ENCODE measurements around the gene LRRC1. TPM values are rescaled to one million over a fixed set of nuclear protein-coding genes. Genes with fewer than 3 reads are reported as not detected.

LRRC1 gene
- total and polyA plus RNA-seq, 10 donors: 1.8 to 6.3 (median 3.7) TPM

DNA sequence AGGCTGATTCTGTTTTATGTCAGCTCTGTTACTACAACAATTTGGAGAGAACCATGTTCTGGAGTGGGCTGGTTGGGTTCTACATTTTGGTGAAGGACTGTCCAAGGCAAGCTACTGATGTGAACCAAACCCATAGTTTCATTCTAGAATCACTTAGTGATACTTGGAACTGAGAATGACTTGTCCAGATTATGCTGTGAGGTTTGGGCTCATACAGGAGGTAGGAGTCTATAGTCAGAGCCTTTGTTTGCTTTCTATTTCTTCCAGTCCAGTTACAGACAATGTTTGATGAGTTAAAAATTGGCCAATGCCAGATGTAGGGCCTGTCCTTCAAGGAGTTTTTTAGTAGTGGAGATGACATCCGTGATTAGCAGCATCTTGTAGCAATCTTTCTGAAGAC lies 97.9 kb downstream of the LRRC1 start:
- Histone ChIP-seq H3K4me3 (no peak overlapping the region), H3K27me3 (replicated peaks in 1 of 7) (no peaks in the 10 kb centered on the region), H3K27ac (no peak overlapping the region), H3K4me1 (no peaks in the 10 kb centered on the region), H3K36me3 (peaks cover 0 to 11% (median 0%) of the 10 kb centered on the region in 6 donors), H3K9me3 (no peaks in the 10 kb centered on the region)
- intact Hi-C loops (cut with DNase I; ENCODE audit: low total_unique reads): no loop called here
- TF ChIP-seq POLR2AphosphoS5 (IDR thresholded peaks at IDR 0.05) (no peak), POLR2A (IDR thresholded peaks at IDR 0.05) (no peak)
- TF ChIP-seq, protein P1, sequence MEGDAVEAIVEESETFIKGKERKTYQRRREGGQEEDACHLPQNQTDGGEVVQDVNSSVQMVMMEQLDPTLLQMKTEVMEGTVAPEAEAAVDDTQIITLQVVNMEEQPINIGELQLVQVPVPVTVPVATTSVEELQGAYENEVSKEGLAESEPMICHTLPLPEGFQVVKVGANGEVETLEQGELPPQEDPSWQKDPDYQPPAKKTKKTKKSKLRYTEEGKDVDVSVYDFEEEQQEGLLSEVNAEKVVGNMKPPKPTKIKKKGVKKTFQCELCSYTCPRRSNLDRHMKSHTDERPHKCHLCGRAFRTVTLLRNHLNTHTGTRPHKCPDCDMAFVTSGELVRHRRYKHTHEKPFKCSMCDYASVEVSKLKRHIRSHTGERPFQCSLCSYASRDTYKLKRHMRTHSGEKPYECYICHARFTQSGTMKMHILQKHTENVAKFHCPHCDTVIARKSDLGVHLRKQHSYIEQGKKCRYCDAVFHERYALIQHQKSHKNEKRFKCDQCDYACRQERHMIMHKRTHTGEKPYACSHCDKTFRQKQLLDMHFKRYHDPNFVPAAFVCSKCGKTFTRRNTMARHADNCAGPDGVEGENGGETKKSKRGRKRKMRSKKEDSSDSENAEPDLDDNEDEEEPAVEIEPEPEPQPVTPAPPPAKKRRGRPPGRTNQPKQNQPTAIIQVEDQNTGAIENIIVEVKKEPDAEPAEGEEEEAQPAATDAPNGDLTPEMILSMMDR (IDR thresholded peaks at IDR 0.05 in 8 of 11, conservative IDR thresholded peaks at IDR 0.05 in 3 of 11): no peak
- DNase-seq: no peak
- WGBS, 5 donors: 78 to 95% (median 85%) methylated on average over 1 of the region's 1 CpG

DNA sequence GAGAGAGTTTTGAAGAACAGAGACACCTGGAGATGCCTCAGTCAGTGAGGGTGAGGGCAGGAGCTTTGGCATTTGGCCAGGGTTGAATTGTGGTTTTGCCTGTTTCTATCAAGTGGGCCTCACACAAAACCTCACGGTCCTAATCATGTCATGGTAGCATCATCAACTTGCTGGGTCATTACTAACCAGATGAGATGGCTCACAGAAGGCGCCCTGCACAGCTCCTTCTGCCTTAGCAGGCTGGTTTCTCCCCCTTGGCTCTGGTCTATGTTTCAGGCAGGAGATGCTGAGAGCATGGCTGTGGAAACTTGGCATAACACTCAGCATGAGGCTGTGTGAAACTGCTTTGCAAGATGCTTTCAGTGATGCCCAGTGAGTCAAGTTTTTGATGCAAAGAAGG lies 99.3 kb downstream of the LRRC1 start:
- DNase-seq: no peak
- intact Hi-C loops (cut with DNase I; ENCODE audit: low total_unique reads): no loop called here
- H3K9me3 ChIP-seq: no peaks in the 10 kb centered on the region
- H3K4me1 ChIP-seq: no peaks in the 10 kb centered on the region
- TF ChIP-seq, protein P1 (IDR thresholded peaks at IDR 0.05 in 8 of 11, conservative IDR thresholded peaks at IDR 0.05 in 3 of 11): no peak
- TF ChIP-seq POLR2AphosphoS5 (IDR thresholded peaks at IDR 0.05): no peak
- no peak for TF ChIP-seq POLR2A (IDR thresholded peaks at IDR 0.05)
- peaks cover 0 to 16% (median 0%) of the 10 kb centered on the region in 6 donors for H3K36me3 ChIP-seq
- no peaks in the 10 kb centered on the region for H3K27me3 ChIP-seq (replicated peaks in 1 of 7)
- H3K4me3 ChIP-seq: no peak overlapping the region
- no peak overlapping the region for H3K27ac ChIP-seq
- WGBS, 5 donors: 29 to 47% (median 37%) methylated on average over 2 of the region's 2 CpGs

DNA sequence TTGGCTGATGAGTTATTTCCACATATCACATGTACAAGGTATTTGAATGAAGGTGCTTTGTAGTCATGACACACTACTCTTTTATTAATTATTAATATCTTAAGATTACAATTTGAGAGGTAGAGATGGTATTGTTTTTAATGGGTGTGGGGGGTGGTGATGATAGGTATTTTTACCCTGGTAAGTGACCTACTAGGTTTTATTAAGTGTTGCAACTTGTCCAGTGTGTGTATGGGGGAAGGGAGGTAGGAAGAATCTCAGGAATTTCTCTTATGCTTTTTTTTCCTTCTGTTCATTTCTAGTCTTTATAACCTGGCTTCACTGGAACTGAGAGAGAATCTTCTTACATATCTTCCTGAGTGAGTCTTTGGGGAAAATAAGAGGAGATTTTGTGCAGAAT lies 101.4 kb downstream of the LRRC1 start:
- intact Hi-C loops (cut with DNase I; ENCODE audit: low total_unique reads): no loop called here
- DNase-seq: no peak
- no peaks in the 10 kb centered on the region for H3K4me1 ChIP-seq

DNA sequence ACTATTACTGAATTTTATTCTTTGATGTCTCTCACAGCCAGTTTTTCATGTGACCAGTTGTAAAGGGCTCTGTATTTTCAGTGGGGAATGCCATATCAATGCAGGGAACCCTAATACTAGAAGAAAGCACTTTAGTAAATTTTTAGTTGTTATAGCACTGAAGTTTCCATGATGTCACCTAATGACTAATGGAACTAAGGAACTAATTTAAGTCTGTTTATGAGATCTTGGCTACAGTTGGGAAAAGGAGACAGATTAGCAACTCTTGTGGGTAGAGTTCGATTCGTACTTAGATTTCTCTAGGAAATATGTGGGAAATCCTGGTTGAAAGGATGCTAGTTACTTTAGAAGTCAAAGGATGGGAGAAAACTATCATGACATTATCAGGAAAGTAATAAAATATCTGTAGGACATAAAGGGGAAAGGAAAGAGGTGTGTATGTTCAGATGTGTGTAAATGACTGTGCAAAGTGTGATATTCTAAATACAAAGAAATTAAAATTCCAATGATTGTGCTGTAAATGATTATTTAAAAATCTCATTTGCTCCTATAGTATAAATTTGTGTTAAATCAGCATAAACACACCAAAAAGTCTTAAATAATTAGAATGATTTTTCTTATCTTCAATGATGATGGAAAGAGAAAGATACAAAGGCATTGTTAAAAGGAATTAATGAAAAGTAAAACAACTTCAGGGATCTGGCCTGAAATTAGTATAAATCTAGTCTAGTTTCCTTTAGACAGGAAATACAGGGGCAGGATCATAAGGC lies 103.4 kb downstream of the LRRC1 start:
- Histone ChIP-seq H3K27me3 (replicated peaks in 1 of 7) (no peaks in the 10 kb centered on the region), H3K4me1 (no peaks in the 10 kb centered on the region), H3K9me3 (no peaks in the 10 kb centered on the region), H3K36me3 (peaks cover 0 to 52% (median 0%) of the 10 kb centered on the region in 6 donors), H3K4me3 (no peak overlapping the region), H3K27ac (no peak overlapping the region)
- 88 to 93% (median 89%) methylated on average over 2 of the region's 2 CpGs for WGBS, 5 donors
- intact Hi-C loops (cut with DNase I; ENCODE audit: low total_unique reads): no loop called here
- no peak for DNase-seq
- TF ChIP-seq, protein P1 (IDR thresholded peaks at IDR 0.05 in 8 of 11, conservative IDR thresholded peaks at IDR 0.05 in 3 of 11): no peak

More for the DNA sequence above, 101.4 kb downstream of the LRRC1 start:
- no peaks in the 10 kb centered on the region for H3K27me3 ChIP-seq (replicated peaks in 1 of 7)
- no peak overlapping the region for H3K4me3 ChIP-seq
- no peaks in the 10 kb centered on the region for H3K9me3 ChIP-seq
- H3K36me3 ChIP-seq: peaks cover 0 to 32% (median 0%) of the 10 kb centered on the region in 6 donors
- TF ChIP-seq, protein P1 (IDR thresholded peaks at IDR 0.05 in 8 of 11, conservative IDR thresholded peaks at IDR 0.05 in 3 of 11): no peak
- no peak for TF ChIP-seq POLR2A (IDR thresholded peaks at IDR 0.05)
- TF ChIP-seq POLR2AphosphoS5 (IDR thresholded peaks at IDR 0.05): no peak
- H3K27ac ChIP-seq: no peak overlapping the region

All from spleen (tissue), 11 donors.